Testis (tissue), 3 donors: ENCODE data around the gene BARX1. TPM values are rescaled to one million over a fixed set of nuclear protein-coding genes. Genes with fewer than 3 reads are reported as not detected.

Source experiments
- DNase-seq: peaks from one replicate; pipeline ENCODE4 v3.0.0-alpha.2; 2019
- H3K27ac ChIP-seq, 2 donors: fragments of 200-600 bp; sonication (generic); one replicate each; pipeline ENCODE4 v1.5.1; 2019
- H3K27me3 ChIP-seq: fragments of 200-600 bp; sonication (generic); one replicate; pipeline ENCODE4 v1.5.1; 2019
- H3K36me3 ChIP-seq: fragments of 200-600 bp; sonication (generic); one replicate; pipeline ENCODE4 v1.5.1; 2017; ENCODE audit warnings: low read depth; ENCODE audit errors: missing control alignments
- H3K4me1 ChIP-seq: fragments of 200-600 bp; sonication (generic); one replicate; pipeline ENCODE4 v1.5.1; 2019
- H3K4me3 ChIP-seq, 2 donors: fragments of 200-600 bp; sonication (generic); one replicate each; pipeline ENCODE4 v1.5.1; 2017 to 2019
- H3K9me3 ChIP-seq: fragments of 200-600 bp; sonication (generic); one replicate; pipeline ENCODE4 v1.5.1; 2017
- CTCF ChIP-seq, 3 experiments: fragments of 450-650 bp in 2 of 3; fragments of 200-600 bp in 1 of 3; sonication (generic) in 1 of 3; IDR thresholded peaks; one replicate each; pipeline ENCODE4 v1.5.1; 2016 to 2019; ENCODE audit warnings: antibody characterized with exemption in 3 of 3, mild to moderate bottlenecking in 2 of 3, moderate library complexity in 1 of 3
- POLR2A ChIP-seq: fragments of 450-650 bp; IDR thresholded peaks from one replicate; pipeline ENCODE4 v1.6.1; 2017; ENCODE audit warnings: antibody characterized with exemption, mild to moderate bottlenecking, moderate library complexity
- WGBS, 2 donors: methylation state at CpG; one replicate each; pipeline ENCODE4 v1.1.5; 2018; 5-methylcytosine and 5-hydroxymethylcytosine counted together
- intact Hi-C: fragments of 100-400 bp; cut with DNase I; formaldehyde crosslinking; loops from one replicate; pipeline ENCODE4 v1.15.1; 2023; ENCODE audit warnings: low total_unique reads
- polyA plus RNA-seq: library from polyadenylated mRNA; stranded (reverse); fragments of 350-450 nt; fragmentation: Illumina TruSeq; extraction: RNeasy Lipid Tissue Mini Kit (QIAGEN cat#74804); gene quantifications from one replicate; pipeline ENCODE4 v1.2.3, GENCODE V29; 2014; ENCODE audit warnings: low read depth, low replicate concordance; ENCODE audit not compliant: insufficient read depth
- total RNA-seq, 2 donors: library from RNA; depleted of rRNA; stranded (reverse); fragments of >200 nt; gene quantifications; one replicate each; pipeline ENCODE4 v1.2.3, GENCODE V29; 2016

BARX1 gene
- total and polyA plus RNA-seq, 3 donors from 2014 or later: 3.7 to 8.6 (median 3.7) TPM

DNA sequence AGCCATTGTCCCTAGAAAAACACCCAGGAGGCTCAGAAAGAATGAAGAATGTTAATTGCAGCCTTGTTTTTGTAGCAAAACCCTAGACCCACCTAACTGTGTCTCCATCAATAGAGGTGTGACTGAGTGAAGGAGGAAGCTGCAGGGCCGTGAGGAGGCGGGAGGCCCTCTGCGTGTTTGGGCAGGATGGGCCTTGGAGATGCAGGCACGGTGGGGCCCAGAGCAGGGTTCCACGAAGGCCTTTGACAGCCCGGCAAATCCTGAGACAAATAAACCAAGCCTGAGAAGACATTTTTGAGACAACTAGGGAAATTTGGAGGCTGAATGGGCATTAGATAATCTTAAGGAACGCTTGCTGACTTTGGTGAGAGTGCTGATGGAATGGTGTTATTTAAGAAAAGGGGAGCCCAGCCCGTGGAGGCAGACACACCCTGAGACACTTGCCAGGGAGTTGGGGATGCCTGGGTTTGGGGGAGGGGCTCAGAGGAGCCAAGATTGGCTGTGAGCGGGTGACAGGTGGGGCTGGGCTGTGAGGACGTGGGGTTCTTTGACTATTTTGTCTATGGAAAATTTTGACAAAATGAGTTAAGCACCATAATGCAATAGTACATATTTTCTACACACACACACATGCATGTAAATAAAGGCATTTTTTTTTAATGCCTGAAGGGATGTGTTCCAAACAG, 48.8 kb downstream of the BARX1 start:
- WGBS, 2 donors: 69 to 70% methylated on average over 10 of the region's 10 CpGs
- intact Hi-C loops: no loop called here
- Histone ChIP-seq H3K27ac (no peak overlapping the region), H3K9me3 (no peaks in the 10 kb centered on the region), H3K27me3 (no peaks in the 10 kb centered on the region), H3K4me1 (no peaks in the 10 kb centered on the region), H3K36me3 (no peaks in the 10 kb centered on the region), H3K4me3 (no peak overlapping the region)
- no peak for DNase-seq
- TF ChIP-seq POLR2A (no peak), CTCF (IDR thresholded peaks at IDR 0.05) (no peak)

DNA sequence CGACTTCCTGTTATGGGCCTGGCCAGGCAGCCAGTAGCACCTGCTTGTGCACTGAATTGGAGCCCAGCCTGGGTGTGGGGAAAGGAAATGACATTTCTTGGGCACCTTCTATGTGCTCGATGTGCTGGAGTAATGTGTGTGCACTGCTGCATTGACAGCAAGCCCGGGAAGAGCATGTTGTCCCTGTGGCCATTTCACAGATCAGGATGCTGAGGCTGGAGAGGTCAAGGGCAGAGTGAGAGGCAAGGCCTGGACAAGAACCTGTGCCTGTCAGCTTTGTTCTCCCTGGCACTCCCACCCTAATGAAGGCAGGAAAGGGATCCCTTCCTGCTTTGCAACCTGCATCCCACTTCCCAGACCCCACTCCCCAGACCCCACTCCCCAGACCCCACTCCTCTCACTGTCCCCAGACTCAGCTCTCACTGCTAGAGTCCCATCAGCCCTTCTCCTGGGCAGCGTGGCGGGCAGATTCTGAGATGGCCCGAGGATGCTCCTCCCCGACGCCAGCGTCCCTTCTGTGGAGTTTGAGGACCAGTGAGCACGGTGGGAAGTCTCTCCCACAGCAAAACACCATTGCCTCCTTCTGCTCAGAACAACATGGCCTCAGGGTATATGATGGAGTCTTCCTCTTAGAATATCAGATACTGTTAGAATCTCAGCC, 49.6 kb downstream of the BARX1 start:
- DNase-seq: no peak
- H3K27me3 ChIP-seq: no peaks in the 10 kb centered on the region
- H3K4me1 ChIP-seq: no peaks in the 10 kb centered on the region
- no peaks in the 10 kb centered on the region for H3K36me3 ChIP-seq
- no peak overlapping the region for H3K4me3 ChIP-seq
- intact Hi-C loops: no loop called here
- TF ChIP-seq CTCF (IDR thresholded peaks at IDR 0.05) (no peak), POLR2A (no peak)
- H3K27ac ChIP-seq: no peak overlapping the region
- 90 to 95% methylated on average over 10 of the region's 10 CpGs for WGBS, 2 donors
- H3K9me3 ChIP-seq: no peaks in the 10 kb centered on the region

DNA sequence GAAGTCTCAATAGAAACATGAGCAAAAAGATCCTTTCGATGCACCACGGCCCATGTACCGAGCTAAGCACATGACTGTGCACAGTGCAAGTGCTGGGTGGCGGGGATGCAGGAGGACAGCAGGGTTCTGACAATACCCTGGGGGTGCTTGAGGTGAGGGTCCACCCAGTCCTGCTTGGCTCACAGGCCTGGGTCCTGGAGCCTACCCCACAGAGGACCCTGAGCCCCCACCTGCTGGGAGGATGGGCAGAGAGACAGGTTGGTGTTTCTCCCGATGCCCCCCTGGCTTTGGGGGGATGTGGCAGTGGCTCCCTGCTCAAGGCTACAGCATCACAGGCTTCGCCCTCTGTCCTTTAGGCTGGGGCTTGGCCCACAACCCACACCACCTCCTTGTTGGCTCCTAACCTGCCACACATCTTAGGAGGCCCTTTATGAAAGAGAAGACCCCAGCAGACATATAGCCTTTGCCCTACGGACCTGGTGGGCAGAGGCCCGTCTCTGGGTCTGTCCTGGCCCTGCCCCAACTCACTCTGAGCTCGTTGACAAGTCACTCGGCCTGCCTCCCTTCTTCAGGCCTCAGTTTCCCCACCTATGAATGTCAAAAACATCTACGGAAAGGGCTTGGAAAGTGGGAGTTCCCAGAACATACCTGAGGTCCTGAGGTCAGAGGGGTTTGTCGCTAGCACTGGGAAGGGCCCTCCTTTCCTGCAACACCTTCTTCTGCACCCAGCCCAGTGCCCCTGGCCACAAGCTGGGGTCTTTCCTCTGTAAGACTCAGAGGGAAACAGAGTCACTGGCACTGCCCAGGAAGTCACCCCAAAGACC, 50.3 kb downstream of the BARX1 start:
- Histone ChIP-seq H3K9me3 (no peaks in the 10 kb centered on the region), H3K27me3 (no peaks in the 10 kb centered on the region), H3K4me1 (no peaks in the 10 kb centered on the region), H3K27ac (no peak overlapping the region), H3K4me3 (no peak overlapping the region), H3K36me3 (no peaks in the 10 kb centered on the region)
- no peak for TF ChIP-seq CTCF (IDR thresholded peaks at IDR 0.05)
- no peak for TF ChIP-seq POLR2A
- intact Hi-C loops: no loop called here
- 92 to 93% methylated on average over 11 to 12 of the region's 12 CpGs for WGBS, 2 donors
- DNase-seq: no peak

- no peak for DNase-seq
- no peaks in the 10 kb centered on the region for H3K27me3 ChIP-seq
- H3K4me1 ChIP-seq: no peaks in the 10 kb centered on the region
- H3K36me3 ChIP-seq: no peaks in the 10 kb centered on the region
- no peak overlapping the region for H3K27ac ChIP-seq
- no peaks in the 10 kb centered on the region for H3K9me3 ChIP-seq
- intact Hi-C loops: no loop called here
- 95 to 98% methylated on average over 5 to 10 of the region's 10 CpGs for WGBS, 2 donors
- H3K4me3 ChIP-seq: no peak overlapping the region
- TF ChIP-seq POLR2A (no peak), CTCF (IDR thresholded peaks at IDR 0.05) (no peak)
These were observed 51.1 kb downstream of the BARX1 start for GRCh38 chr9:93903886-93904648.
